Stimulated activated CD8-positive, alpha-beta memory T cell treated with anti-CD3 and anti-CD28 coated beads, Interleukin-12 subunit alpha, Interleukin-12 subunit beta, amount 100 ng/mL, for 24 hours (primary cell): ENCODE data around the gene GBA3.

Source experiments
- DNase-seq: peaks from one replicate; pipeline ENCODE4 v3.0.0-alpha.2; 2020; ENCODE audit errors: extremely low read depth

Gene GBA3

DNA sequence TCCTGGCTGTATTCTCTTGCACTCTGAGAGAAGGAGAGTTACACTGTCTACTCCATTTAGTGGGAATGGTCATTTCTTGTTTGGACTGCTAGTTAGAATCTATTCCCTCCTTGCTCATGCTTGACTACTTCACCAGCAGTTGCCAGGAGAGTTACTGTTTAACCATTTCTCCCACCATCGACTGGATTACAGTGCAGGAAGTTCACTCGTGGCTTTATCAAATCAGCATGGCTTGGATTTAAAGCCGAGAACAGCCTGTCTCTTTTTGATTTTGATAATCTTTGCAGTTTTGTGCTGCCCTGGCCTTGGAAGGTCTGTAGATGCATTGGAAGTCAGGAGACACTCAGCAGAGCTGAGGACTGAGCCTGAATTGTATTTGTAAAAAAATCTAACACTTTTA is 3.2 kb downstream of the GBA3 start:
- no peak for DNase-seq

DNA sequence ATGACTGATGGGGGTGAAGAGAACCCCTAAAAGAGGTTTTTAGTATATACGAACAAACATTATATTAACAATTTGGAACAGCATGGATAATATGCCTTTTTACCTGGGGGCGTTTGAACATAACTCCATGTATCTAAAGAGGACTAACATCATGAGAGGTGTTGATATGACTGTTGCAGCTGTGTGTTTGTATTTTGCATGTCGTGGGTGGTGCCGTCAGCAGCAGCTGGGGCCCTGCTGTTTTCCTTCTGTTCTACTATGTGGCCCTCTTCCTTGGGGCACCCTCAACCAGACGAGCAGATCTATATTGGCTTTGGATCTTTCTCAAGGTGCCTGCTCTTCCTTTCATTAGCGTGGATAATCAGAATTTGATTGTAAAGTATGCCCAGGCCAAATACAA is 11.2 kb downstream of the GBA3 start:
- no peak for DNase-seq

DNA sequence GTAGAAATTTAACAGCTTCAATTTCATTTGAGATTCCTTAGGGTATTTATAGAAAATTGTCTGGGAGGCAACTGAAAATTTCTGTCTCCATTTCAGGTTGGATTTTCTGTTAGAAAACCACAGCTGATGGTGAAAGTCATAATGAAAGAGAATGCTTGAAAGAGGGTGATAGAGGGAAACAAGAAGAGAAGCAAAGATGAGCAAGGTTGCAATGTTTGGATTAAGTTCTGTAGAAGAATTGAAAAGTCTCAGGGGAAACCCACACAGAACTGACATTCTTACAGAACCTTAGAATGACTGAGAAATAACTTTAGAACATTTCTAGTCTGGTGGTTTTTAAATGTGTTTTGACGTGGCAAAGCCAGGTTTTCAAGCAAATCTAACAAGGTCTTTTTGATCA is 14.7 kb downstream of the GBA3 start:
- DNase-seq: no peak

DNA sequence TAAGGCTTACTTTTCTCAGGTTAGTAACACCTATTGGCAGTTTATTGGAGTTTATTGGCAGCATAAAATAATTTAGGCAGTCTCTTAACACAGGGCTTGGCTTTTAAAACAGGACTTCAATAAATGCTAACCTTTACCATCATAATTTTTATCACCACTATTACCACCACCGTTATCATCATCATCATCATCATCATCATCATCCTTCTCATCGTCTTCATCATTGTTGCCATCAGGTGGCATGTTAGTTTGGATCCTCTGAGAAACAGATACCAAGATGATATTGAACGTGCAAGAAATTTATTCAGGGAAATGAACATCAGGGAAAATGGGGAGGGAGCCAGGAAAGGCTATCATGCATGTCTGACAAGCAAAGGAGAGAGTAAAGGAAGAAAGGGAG is 16.2 kb downstream of the GBA3 start:
- no peak for DNase-seq

DNA sequence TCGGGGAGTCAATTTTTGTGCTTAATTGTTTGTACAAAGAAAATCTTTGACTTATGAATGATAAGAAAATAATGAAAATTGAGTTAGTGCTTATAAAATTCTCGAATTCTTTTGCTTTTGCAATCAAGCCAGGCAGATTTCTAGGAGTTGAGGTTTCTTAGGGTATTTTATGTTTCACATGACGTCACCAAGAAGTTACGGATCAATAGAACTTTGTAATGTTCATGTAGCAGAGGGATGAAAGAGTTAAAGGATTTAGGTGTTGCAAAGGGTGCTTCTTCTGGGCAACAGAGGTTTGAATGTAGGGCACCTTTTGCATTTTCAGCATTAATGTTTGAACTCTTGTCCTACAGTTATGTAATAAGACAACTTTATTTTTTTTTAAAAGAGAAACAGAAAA is 19.4 kb downstream of the GBA3 start:
- DNase-seq: no peak

DNA sequence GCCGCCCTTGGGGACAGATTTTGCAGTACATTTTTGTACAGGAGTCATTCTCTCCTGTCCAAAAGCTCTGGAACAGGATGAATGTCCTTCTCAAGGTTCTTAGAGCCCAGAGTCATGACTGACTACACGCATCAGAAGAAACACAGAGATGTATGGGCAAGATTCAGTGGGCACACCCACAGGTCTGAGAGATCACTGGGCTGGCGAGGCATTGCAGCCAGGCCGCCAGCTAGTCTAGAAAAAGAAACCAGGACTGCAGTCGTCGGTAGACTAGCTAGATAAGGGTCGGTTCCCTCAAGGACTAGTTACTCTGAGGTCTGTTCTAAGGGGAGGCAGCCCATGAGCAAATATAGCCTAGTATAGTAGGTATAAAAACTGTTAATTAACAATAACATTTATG is 19.8 kb downstream of the GBA3 start:
- no peak for DNase-seq

DNA sequence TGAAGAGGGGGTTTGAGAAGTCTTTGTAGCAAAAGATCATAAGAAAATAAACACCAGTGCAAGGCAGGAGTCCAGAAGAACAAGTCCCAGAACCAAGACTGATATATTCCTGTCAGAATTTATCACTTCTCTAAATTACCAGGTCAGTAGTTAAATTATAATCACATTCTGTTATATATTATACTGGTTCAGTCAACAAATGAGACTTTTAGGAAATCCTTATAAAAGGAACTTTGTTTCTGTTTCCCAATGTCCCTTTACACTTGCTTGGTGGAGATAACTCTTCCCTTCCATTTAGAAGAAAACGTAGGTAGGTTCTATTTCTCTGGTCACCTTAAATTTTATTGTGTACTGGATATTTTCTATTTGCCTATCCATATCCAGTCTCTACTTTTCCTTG is 21.1 kb downstream of the GBA3 start:
- no peak for DNase-seq

DNA sequence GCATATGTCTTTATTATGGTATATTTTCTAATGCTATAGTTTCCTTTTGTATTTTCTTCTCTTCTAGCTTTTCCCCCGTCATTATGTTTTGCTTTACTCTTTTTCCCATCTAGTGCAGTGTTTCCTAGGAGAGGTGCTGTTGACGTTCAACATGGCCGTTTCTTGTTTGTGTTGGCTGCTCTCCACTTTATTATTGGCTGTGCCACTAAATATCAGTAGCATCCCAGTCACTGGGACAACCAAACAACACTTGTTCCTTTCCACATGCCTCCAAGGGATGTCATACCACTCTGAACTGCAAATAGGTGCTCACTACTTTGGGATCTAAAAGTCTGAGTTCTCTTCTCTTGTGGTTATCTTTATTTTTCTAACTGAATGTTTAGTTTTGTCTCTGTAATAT is 26.5 kb downstream of the GBA3 start:
- DNase-seq: no peak

DNA sequence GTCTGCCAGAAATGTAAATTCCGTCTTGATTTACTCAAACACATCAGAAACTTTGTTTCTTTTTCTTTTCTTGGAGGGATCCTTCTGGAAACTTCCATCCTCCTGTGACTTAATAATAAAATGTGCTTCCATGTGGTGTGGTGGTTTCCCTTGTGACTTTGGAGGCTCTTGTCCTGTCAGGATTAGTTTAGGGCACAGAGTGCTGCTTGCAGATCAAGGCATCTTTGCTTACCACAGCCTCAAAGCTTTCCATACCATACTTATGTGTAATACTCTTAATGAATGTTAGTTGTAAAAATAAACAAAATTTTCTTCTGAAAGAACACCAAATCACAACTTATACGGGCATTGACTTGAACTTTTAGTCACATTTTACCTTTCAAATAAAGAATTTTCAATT is 27.4 kb downstream of the GBA3 start:
- DNase-seq: no peak

DNA sequence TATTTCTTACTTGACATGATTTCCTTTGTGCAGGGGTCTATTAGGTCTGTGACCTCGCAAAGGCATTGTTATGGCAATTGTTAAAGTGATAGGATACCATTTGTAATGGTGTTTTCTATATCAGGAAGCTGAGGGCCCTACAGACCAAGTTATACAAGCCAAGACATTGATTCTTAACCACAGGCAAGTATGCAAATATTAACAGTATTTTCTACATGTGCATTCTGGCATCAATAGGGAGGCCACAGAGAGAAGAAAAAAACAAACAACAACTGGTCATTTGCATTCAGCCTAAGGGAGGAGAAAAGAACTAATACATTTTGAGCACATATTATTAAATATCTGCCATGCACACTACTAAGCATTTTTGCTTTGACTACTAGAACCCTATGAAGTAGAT is 28.5 kb downstream of the GBA3 start:
- DNase-seq: no peak

DNA sequence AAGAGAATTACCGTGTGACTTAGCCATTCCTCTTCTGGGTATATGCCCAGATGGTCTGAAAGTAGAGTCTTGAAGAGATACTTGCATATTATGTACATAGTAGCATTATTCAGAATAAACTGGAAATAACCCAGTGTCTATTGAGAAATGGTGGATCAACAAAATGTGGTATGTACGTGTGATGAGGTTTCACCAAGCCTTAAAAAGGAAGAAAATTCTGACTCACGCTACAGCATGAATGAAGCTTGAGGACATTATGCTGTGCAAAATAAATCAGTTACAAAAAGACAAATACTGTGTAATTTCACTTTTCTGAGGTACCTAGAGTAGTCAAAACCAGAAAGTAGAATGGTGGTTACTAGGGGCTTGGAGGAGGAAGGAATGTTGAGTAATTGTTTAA is 37.3 kb downstream of the GBA3 start:
- DNase-seq: no peak

DNA sequence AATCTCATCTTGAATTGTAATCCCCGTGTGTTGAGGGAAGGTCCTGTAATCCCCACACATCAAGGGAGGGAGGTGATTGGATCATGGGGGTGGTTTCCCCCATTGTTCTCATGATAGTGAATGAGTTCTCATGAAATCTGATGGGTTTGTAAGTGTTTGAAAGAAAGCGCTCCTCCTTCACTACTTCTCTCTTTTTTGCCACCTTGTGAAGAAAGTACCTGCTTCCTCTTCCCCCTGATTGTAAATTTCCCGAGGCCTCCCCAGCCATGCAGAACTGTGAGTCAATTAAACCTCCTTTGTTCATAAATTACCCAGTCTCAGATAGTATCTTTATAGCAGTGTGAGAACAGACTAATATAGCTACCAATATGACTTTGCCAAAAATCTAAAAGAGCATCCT is 41.1 kb downstream of the GBA3 start:
- DNase-seq: no peak

DNA sequence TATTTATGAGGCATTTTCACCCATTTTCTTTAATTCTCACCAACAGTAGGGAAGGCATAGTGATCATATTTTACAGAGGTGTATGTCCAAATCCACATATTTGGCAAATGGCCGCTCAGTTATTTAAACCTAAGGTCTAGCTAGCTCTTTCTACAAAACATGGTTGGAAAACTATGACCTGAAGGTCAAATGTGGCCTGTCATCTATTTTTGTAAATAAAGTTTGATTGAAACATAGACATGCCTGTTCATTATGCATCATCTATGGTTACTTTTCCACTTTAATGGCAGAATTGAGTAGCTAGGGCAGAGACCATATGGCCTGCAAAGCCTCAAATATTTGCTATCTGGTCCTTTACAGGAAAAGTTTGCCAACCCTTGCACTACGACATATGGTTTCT is 44.2 kb downstream of the GBA3 start:
- DNase-seq: no peak

DNA sequence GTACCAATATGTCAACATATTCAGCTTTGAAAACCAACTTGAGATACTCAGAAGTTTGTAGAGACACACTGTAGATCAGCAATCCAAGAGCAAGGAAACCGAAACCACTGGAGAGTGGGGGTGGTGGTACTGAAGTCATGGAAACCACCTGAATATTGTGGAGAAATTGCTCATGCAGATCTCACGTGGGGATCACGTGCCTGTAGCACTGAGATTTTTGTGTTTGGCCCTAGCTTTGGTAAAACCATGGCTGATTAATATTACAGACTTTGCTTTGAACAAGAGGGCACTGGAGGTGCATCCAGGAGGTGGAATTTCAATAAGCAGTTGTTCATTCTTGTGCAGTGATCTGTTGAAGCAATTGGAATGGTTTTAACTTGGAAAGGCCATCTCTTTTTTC is 47.2 kb downstream of the GBA3 start:
- DNase-seq: no peak

DNA sequence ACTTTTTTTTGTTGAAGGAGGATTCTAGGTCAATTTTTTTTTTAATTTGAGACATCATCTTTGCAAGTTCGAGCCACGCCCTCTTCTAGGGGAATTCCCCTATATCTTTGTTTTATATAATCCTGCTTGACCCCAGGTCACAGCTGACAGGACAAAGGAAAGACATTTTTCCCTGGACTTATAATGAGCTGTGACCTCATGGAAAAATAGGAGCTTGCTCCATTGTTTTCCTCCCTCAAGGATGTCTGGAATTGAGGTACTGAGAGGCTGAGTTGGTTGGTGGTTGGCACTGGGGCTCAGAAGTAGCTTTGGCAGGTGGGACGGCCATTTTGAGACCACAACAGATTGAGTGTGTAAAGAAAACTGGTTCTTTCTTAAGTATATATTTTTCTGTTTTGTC is 49.0 kb downstream of the GBA3 start:
- no peak for DNase-seq

DNA sequence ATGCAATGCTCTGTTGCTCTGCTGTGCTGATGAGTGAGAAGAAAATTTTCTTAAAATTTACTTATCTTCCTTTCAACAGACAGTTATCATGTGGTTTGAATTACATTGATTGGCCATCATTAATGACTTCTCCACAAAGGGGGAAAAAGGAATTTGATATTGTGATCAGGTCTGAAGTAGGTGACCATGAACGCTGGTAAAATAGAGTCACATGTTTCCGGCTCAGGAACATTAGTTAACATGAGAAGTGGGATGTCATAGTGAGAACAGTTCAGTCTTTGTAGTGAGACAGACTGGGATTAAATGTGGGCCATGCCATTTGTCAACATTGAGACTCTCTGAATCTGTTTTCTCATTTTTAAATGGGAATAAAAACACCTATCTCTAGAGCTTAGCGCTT is 50.6 kb downstream of the GBA3 start:
- DNase-seq: no peak

DNA sequence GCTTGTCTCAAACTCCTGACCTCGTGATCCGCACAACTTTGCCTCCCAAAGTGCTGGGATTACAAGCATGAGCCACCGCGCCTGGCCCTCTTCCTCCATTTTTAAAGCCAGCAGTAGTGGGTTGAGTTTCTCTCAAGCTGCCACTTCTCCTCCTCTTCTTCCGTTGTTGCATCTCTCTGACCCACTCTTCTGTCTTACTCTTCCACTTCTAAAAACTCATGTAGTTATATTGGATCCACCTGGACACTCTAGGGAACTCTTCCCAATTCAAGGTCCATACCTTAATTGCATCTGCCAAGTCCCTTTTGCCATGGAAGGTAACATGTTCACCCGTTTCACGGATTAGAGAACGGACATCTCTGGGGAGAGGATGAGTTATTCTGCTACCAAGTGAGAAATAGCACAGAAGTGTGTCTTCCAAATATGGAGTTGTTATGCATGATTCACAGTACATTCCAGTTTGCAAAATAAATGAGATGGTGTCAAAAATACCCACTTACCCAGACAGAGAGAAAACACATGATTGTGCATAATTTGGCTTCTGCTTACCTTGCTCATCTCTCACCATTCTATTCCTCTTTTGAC is 51.8 kb downstream of the GBA3 start:
- DNase-seq: no peak

DNA sequence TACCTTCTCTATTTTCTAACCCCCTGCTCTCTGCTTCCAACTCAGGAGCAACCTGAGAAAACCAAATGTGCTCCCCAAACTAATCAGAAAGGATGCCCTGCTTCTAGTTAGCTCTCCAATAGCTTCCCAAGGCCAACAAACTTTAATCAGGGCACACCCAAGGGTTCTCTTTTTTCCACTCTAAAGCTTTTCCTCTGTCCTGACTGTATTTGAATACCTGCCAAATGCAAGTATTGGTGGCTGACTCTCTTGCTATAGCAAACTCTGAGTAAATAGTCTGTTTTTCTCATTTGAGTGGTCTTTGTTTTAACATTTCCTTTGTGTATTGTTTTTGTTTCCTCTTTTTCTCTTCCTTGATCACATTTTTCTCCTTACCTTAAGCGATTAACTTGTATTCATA is 52.5 kb downstream of the GBA3 start:
- no peak for DNase-seq

DNA sequence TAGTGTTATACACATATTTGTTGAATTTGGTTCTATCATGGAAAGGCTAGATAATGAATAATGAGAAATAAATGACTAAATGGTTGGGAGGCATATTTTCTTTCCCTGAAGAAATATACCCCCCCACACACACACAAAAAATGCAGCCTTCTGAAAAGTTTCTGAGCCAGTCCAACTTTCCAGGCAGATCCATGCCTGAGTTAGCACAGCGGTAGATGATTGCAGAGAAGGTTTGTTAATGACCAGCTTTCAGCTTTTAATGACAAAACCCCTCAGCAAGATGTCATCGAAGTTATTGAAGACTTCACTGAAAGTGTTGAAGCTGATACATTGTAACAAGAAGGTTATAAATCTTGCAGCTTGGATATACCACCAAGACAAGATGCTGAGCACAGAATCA is 61.4 kb downstream of the GBA3 start:
- no peak for DNase-seq

DNA sequence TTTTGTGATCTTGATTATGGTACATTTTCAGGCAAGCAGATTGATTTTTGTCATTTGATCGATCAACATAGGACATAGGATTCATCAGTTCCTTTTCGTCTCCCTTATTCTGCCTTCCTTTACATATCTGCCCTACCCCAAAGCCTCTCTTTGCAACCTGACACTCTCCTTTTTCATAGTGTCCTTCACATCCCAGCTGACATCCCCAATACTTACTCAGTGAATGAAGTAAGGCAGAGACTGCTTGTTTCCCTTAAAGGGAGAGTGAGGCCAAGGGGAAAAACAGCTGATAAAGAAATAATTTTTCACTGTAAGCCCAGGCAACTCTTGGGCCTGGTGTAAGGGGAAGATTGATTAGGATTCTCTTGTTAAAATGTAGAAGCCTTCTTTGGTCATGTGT is 69.8 kb downstream of the GBA3 start:
- no peak for DNase-seq

DNA sequence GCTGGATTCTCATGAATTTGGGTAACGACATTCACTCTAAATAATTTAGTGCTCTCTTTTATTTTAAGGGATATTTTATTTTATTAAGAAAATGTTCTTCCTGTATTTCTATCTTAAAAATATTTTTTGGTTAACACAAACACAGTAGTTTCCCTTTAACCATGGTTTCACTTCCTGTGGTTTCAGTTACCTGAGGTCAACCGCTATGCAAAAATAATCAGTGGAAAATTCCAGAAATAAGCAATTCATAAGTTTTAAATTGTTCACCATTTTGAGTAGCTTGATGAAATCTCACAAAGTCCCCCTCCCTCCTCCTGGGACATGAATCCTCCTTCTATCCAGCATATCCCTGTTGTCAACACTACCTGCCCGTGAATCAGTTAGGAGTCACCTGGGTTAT is 71.4 kb downstream of the GBA3 start:
- DNase-seq: no peak

DNA sequence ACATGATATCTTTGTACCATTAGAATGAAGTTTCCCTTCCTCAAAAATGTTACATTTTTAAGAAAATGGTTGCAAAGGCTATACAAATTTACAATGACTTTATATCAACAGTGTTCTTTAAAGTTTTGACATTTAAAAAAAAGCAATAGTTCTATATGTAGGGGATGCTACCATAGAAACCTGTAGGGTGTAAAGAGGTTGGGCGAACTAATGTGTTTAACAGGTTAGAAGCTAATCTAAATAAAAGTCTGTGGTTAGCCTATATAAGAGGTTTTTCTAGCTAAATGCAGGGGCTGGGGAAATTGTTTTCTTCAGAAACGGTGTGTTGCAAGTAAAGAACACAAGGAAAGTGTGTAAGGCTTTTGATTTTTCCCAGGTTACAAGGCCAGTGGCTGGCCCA is 73.3 kb downstream of the GBA3 start:
- DNase-seq: no peak

DNA sequence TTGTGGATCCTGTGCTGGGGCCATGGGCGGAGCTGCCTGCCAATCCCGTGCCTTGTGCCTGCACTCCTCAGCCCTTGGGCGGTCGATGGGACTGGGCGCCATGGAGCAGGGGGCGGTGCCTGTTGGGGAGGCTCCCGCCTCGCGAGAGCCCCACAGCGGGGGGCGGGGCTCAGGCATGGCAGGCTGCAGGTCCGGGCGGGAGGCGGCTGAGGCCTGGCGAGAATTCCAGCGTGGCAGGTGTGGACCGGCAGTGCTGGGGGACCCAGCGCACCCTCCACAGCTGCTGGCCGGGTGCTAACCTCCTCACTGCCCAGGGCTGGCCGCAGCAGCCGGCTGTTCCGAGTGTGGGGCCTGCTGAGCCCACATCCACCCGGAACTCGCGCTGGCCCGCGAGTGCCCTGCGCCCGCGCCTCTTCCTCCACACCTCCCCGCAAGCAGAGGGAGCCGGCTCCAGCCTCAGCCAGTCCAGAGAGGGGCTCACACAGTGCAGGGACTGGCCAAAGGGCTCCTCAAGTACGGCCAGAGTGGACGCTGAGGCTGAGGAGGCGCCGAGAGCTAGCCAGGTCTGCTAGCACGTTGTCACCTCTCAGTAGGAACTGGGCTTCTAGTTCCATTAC is 85.9 kb downstream of the GBA3 start:
- no peak for DNase-seq

DNA sequence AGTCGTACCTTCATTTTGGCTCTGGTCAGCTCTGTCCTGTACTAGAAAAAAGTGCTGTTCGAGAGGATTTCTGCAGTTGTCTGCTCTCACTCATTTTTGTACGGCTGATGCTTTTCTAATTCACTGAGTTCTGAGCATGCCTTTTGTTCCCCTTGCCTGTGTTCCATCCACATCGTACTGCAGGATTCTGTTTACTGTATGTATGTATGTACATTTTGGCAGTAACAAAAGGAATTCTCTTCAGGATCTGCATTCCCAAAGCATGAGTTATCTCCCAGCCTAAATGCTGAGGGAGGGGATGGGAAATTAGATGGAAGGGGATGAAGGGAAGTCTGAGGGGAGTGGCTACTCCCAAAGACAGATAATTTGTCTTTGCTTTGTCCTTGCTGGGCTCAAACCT is 87.6 kb downstream of the GBA3 start:
- DNase-seq: no peak
